ENCODE data around the gene HMX3. TPM values are rescaled to one million over a fixed set of nuclear protein-coding genes. Genes with fewer than 3 reads are reported as not detected.

The HMX3 gene
- total RNA-seq, 1 donor from 2014 or later: not detected

- peaks cover 6% of the 10 kb centered on the region for H3K27me3 Mint-ChIP-seq (ENCODE audit: unreplicated experiment)
- DNase-seq (ENCODE audit: low spot score): peak; percentile 94
- H3K4me1 Mint-ChIP-seq (ENCODE audit: unreplicated experiment): peaks cover 29% of the 10 kb centered on the region
- H3K9me3 Mint-ChIP-seq (ENCODE audit: unreplicated experiment): no peaks in the 10 kb centered on the region
- TF ChIP-seq, protein P1, sequence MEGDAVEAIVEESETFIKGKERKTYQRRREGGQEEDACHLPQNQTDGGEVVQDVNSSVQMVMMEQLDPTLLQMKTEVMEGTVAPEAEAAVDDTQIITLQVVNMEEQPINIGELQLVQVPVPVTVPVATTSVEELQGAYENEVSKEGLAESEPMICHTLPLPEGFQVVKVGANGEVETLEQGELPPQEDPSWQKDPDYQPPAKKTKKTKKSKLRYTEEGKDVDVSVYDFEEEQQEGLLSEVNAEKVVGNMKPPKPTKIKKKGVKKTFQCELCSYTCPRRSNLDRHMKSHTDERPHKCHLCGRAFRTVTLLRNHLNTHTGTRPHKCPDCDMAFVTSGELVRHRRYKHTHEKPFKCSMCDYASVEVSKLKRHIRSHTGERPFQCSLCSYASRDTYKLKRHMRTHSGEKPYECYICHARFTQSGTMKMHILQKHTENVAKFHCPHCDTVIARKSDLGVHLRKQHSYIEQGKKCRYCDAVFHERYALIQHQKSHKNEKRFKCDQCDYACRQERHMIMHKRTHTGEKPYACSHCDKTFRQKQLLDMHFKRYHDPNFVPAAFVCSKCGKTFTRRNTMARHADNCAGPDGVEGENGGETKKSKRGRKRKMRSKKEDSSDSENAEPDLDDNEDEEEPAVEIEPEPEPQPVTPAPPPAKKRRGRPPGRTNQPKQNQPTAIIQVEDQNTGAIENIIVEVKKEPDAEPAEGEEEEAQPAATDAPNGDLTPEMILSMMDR (IDR thresholded peaks at IDR 0.05; ENCODE audit: unreplicated experiment): no peak
- peak within 1 kb of the TSS; percentile 99 for H3K4me3 Mint-ChIP-seq (ENCODE audit: unreplicated experiment)
- H3K36me3 Mint-ChIP-seq (ENCODE audit: low read depth, unreplicated experiment): peaks cover 9% of the 10 kb centered on the region
- peak within 1 kb of the TSS; percentile 96 for H3K27ac Mint-ChIP-seq (ENCODE audit: unreplicated experiment)
These were observed 18.4 kb downstream of the HMX3 start, which contains the start of gene BUB3 for GRCh38 chr10:123154092-123154710. BUB3 (plus strand) TSS chr10:123154402; CDS start chr10:123154918, 516 bp downstream.

DNA sequence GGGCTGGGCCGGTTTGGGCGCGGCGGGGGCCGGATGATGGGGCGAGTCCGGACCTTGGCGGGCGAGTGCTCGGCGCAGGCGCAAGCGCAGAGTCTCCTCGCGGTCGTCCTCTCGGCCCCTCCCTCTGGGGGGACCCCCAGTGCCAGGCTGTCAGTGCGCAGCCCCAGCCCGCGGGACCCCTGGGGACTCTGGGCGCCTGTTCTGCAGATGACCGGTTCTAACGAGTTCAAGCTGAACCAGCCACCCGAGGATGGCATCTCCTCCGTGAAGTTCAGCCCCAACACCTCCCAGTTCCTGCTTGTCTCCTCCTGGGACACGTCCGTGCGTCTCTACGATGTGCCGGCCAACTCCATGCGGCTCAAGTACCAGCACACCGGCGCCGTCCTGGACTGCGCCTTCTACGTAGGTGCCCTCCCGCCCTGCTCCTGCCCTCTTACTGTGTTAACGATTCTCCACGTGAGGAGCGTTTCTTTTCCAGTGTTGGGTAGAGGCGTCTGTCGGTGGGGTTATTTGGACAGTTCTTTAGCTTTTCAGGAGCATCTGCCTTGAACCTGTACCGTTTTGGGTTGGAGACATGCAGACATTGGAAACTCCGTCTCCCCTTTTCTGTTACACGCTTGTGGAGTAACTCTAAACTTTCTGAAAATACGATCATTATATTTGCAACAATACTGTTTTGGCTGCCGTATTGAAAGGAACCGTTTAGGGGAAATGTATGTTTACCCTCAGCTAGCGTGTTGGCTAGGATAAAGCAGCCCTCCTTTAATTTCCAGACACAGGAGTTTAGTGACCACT lies 19.1 kb downstream of the HMX3 start:
- peak; percentile 51 for DNase-seq (ENCODE audit: low spot score)
- TF ChIP-seq, protein P1 (IDR thresholded peaks at IDR 0.05; ENCODE audit: unreplicated experiment): no peak
- peaks cover 9% of the 10 kb centered on the region for H3K36me3 Mint-ChIP-seq (ENCODE audit: low read depth, unreplicated experiment)
- H3K9me3 Mint-ChIP-seq (ENCODE audit: unreplicated experiment): no peaks in the 10 kb centered on the region
- H3K4me1 Mint-ChIP-seq (ENCODE audit: unreplicated experiment): peaks cover 29% of the 10 kb centered on the region
- peak overlapping the region; percentile 72 for H3K27ac Mint-ChIP-seq (ENCODE audit: unreplicated experiment)
- peak overlapping the region; percentile 99 for H3K4me3 Mint-ChIP-seq (ENCODE audit: unreplicated experiment)
- peaks cover 6% of the 10 kb centered on the region for H3K27me3 Mint-ChIP-seq (ENCODE audit: unreplicated experiment)

- Mint-ChIP-seq H3K27ac (ENCODE audit: unreplicated experiment) (no peak overlapping the region), H3K27me3 (ENCODE audit: unreplicated experiment) (peaks cover 2% of the 10 kb centered on the region), H3K36me3 (ENCODE audit: low read depth, unreplicated experiment) (peaks cover 9% of the 10 kb centered on the region), H3K9me3 (ENCODE audit: unreplicated experiment) (no peaks in the 10 kb centered on the region), H3K4me1 (ENCODE audit: unreplicated experiment) (peaks cover 29% of the 10 kb centered on the region), H3K4me3 (ENCODE audit: unreplicated experiment) (no peak overlapping the region)
- no peak for DNase-seq (ENCODE audit: low spot score)
- TF ChIP-seq, protein P1 (IDR thresholded peaks at IDR 0.05; ENCODE audit: unreplicated experiment): no peak
These were observed 20.3 kb downstream of the HMX3 start for GRCh38 chr10:123156078-123156477.

GRCh38 chr10:123157210-123157609 lies 21.4 kb downstream of the HMX3 start:
- H3K4me1 Mint-ChIP-seq (ENCODE audit: unreplicated experiment): peaks cover 23% of the 10 kb centered on the region
- H3K27ac Mint-ChIP-seq (ENCODE audit: unreplicated experiment): no peak overlapping the region
- no peak overlapping the region for H3K4me3 Mint-ChIP-seq (ENCODE audit: unreplicated experiment)
- no peak for DNase-seq (ENCODE audit: low spot score)
- peaks cover 16% of the 10 kb centered on the region for H3K36me3 Mint-ChIP-seq (ENCODE audit: low read depth, unreplicated experiment)
- TF ChIP-seq, protein P1 (IDR thresholded peaks at IDR 0.05; ENCODE audit: unreplicated experiment): no peak
- peaks cover 2% of the 10 kb centered on the region for H3K27me3 Mint-ChIP-seq (ENCODE audit: unreplicated experiment)
- no peaks in the 10 kb centered on the region for H3K9me3 Mint-ChIP-seq (ENCODE audit: unreplicated experiment)

DNA sequence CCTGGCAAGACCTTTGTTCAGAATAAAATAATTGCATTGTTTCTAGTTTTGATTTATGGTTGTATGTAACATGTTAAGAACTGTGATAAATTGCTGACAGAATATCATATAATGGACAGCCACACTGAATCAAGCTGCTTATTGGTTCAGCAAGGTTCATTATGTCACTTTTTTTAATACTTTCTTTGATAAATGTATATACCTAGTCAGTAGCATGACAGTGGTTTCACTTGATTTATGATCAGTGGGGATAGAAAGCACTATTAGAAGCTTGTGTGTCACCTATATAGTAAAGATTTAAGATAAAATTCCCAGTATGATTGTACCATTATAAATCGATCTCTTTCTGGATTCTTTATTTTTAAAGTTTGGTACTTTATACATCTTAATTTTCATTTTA lies 22.9 kb downstream of the HMX3 start:
- H3K27ac Mint-ChIP-seq (ENCODE audit: unreplicated experiment): no peak overlapping the region
- no peaks in the 10 kb centered on the region for H3K9me3 Mint-ChIP-seq (ENCODE audit: unreplicated experiment)
- H3K36me3 Mint-ChIP-seq (ENCODE audit: low read depth, unreplicated experiment): peaks cover 16% of the 10 kb centered on the region
- H3K4me3 Mint-ChIP-seq (ENCODE audit: unreplicated experiment): no peak overlapping the region
- no peak for DNase-seq (ENCODE audit: low spot score)
- H3K4me1 Mint-ChIP-seq (ENCODE audit: unreplicated experiment): peaks cover 19% of the 10 kb centered on the region
- peaks cover 2% of the 10 kb centered on the region for H3K27me3 Mint-ChIP-seq (ENCODE audit: unreplicated experiment)
- TF ChIP-seq, protein P1 (IDR thresholded peaks at IDR 0.05; ENCODE audit: unreplicated experiment): no peak
